DND-41 (cell line): ENCODE data around the gene CREG2.

ENCODE experiments used
- ATAC-seq: fragments of 200-7000 bp; cut with Tn5 transposase; 3 replicates; pipeline ENCODE4 v1.9.1; 2021; ENCODE audit warnings: low read depth; ENCODE audit not compliant: insufficient read depth
- DNase-seq: peaks from one replicate; pipeline ENCODE4 v3.0.0-alpha.2; 2020
- H2AFZ ChIP-seq: 2 replicates; pipeline ENCODE4 v1.6.0; 2012; ENCODE audit warnings: low read depth, low read length
- H3K27ac ChIP-seq: 2 replicates; pipeline ENCODE4 v1.5.1; 2012; ENCODE audit warnings: low read length, inconsistent platforms
- H3K27me3 ChIP-seq: fragments of 200-600 bp; sonication (generic); 2 replicates; pipeline ENCODE4 v1.6.0; 2012; ENCODE audit warnings: low read length, mild to moderate bottlenecking, inconsistent platforms; ENCODE audit not compliant: insufficient read depth, poor library complexity
- H3K36me3 ChIP-seq: 2 replicates; pipeline ENCODE4 v1.5.1; 2012; ENCODE audit warnings: low read length, inconsistent platforms; ENCODE audit not compliant: insufficient read depth
- H3K4me1 ChIP-seq: 2 replicates; pipeline ENCODE4 v1.5.1; 2012; ENCODE audit warnings: mild to moderate bottlenecking, low read length; ENCODE audit not compliant: insufficient read depth
- H3K4me2 ChIP-seq: 2 replicates; pipeline ENCODE4 v1.6.0; 2012; ENCODE audit warnings: mild to moderate bottlenecking, moderate library complexity, low read length, inconsistent platforms; ENCODE audit not compliant: insufficient read depth
- H3K4me3 ChIP-seq, 2 experiments: fragments of 200-600 bp in 1 of 2; shearing (Covaris generic) in 1 of 2; 2 replicates each; pipeline ENCODE4 v1.5.1; 2012 to 2016; ENCODE audit warnings: inconsistent platforms in 2 of 2, low read length in 2 of 2, mild to moderate bottlenecking in 2 of 2, low read depth in 1 of 2, moderate library complexity in 1 of 2
- H3K79me2 ChIP-seq: 2 replicates; pipeline ENCODE4 v1.6.0; 2012; ENCODE audit warnings: low read length, inconsistent platforms; ENCODE audit not compliant: insufficient read depth
- H3K9ac ChIP-seq: 2 replicates; pipeline ENCODE4 v1.6.0; 2012; ENCODE audit warnings: low read depth, mild to moderate bottlenecking, inconsistent platforms, low read length, moderate library complexity
- H3K9me3 ChIP-seq: 2 replicates; pipeline ENCODE4 v1.5.1; 2012; ENCODE audit warnings: low read length, moderate library complexity, mild to moderate bottlenecking, inconsistent platforms; ENCODE audit not compliant: insufficient read depth, severe bottlenecking
- H4K20me1 ChIP-seq: 2 replicates; pipeline ENCODE4 v1.6.0; 2012; ENCODE audit warnings: low read length; ENCODE audit not compliant: insufficient read depth
- CTCF ChIP-seq: IDR thresholded peaks from 2 replicates; pipeline ENCODE4 v1.5.1; 2012; ENCODE audit warnings: borderline replicate concordance, low read length, moderate library complexity, mild to moderate bottlenecking; ENCODE audit not compliant: poor library complexity, severe bottlenecking; ENCODE audit errors: extremely low read depth
- EZH2 ChIP-seq: IDR thresholded peaks from 3 replicates; pipeline ENCODE4 v1.6.1; 2012; ENCODE audit warnings: borderline replicate concordance, low read depth, mild to moderate bottlenecking, moderate library complexity, low read length, inconsistent platforms; ENCODE audit not compliant: severe bottlenecking

Gene CREG2

GRCh38 chr2:101432411-101433181 lies 45.3 kb upstream of the CREG2 start:
- DNase-seq (no peak), ATAC-seq (no peak)
- Histone ChIP-seq H3K27me3 (no peaks in the 10 kb centered on the region), H3K4me1 (no peaks in the 10 kb centered on the region), H3K9me3 (no peaks in the 10 kb centered on the region), H4K20me1 (no peaks in the 10 kb centered on the region), H2AFZ (no peak overlapping the region), H3K27ac (no peak overlapping the region), H3K4me3 (no peak overlapping the region), H3K36me3 (peaks cover 21% of the 10 kb centered on the region; the same call in 1 of the 2 replicates), H3K79me2 (peaks cover 4% of the 10 kb centered on the region; the same call in 1 of the 2 replicates), H3K4me2 (no peak overlapping the region), H3K9ac (no peak overlapping the region)
- TF ChIP-seq EZH2 (no peak), CTCF (no peak)

- TF ChIP-seq EZH2, result no peak
- TF ChIP-seq CTCF, result no peak
- Histone ChIP-seq H2AFZ (no peak overlapping the region), H3K9me3 (no peaks in the 10 kb centered on the region), H3K4me1 (no peaks in the 10 kb centered on the region), H3K36me3 (peaks cover 29% of the 10 kb centered on the region; the same call in 1 of the 2 replicates), H3K27me3 (no peaks in the 10 kb centered on the region), H3K9ac (no peak overlapping the region), H3K4me3 (no peak overlapping the region), H3K79me2 (no peaks in the 10 kb centered on the region; the same call in 1 of the 2 replicates), H3K4me2 (no peak overlapping the region), H4K20me1 (no peaks in the 10 kb centered on the region), H3K27ac (no peak overlapping the region)
- no peak for DNase-seq
- no peak for ATAC-seq
Measured at GRCh38 chr2:101431486-101431885, 44.2 kb upstream of the CREG2 start.

DNA sequence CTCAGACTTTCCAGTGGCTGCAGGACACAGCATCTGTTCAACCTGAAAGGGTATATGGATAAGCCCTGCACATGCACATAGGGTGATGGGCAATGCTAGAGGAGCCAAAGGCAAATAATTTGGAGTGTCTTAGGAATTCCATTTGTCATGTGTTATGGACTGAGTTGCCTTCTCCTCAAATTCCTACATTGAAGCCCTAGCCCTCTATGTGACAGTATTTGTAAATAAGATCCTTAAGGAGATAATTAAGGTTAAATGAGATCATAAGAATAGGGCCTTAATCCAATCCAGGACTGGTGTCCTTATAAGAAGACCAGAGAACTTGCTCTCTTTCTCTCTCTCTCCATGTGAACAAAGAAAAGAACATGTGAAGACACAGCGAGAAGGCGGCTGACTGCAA lies 42.9 kb upstream of the CREG2 start:
- DNase-seq, result no peak
- Histone ChIP-seq H3K9ac (no peak overlapping the region), H2AFZ (no peak overlapping the region), H3K79me2 (no peaks in the 10 kb centered on the region), H4K20me1 (no peaks in the 10 kb centered on the region), H3K9me3 (no peaks in the 10 kb centered on the region), H3K4me2 (no peak overlapping the region), H3K4me1 (no peaks in the 10 kb centered on the region), H3K4me3 (no peak overlapping the region), H3K27ac (no peak overlapping the region), H3K36me3 (peaks cover 29% of the 10 kb centered on the region; the same call in 1 of the 2 replicates), H3K27me3 (no peaks in the 10 kb centered on the region)
- ATAC-seq, result no peak
- TF ChIP-seq CTCF (no peak), EZH2 (no peak)
